Caco-2 (cell line): ENCODE data around the gene NBL1. TPM values are rescaled to one million over a fixed set of nuclear protein-coding genes. Genes with fewer than 3 reads are reported as not detected.
"Not testable (repeated sequence)": the region's sequence is repeated elsewhere in the genome, so short reads cannot be mapped to it uniquely, and the experiment has no call there.

Experiments used
- BruUV-seq: library from RNA; stranded (reverse); fragments of 400-500 nt; replicated peaks from 2 replicates; lab custom pipeline; 2021; lab: Mats Ljungman, UMichigan
- CTCF ChIA-PET: fragments of 300-600 bp; sonication (Branson Sonifier 250); formaldehyde crosslinking; loops from one replicate; lab custom pipeline; 2022; ENCODE audit warnings: antibody characterized with exemption; lab: Charles Lee
- POLR2A ChIA-PET: fragments of 300-600 bp; sonication (Branson Sonifier 250); formaldehyde crosslinking; loops from one replicate; lab custom pipeline; 2022; ENCODE audit warnings: antibody characterized with exemption; lab: Charles Lee
- DNase-seq, 2 experiments: peaks; one replicate each; pipeline versions ENCODE4 v3.0.0 to v3.0.0-alpha.2; 2020 to 2022
- H3K27me3 ChIP-seq: replicated peaks from 2 replicates; pipeline ENCODE4 v1.6.0; 2011; ENCODE audit warnings: low read length; ENCODE audit not compliant: control insufficient read depth, insufficient read depth
- H3K36me3 ChIP-seq: 2 replicates; pipeline ENCODE4 v1.5.1; 2011; ENCODE audit warnings: low read length; ENCODE audit not compliant: control insufficient read depth, insufficient read depth
- H3K4me1 ChIP-seq: fragments of 250-450 bp; sonication (Bioruptor Pico); 2 replicates; pipeline ENCODE4 v1.5.1; 2020; ENCODE audit warnings: mild to moderate bottlenecking
- H3K4me3 ChIP-seq: 2 replicates; pipeline ENCODE4 v1.5.1; 2011; ENCODE audit warnings: low read depth, mild to moderate bottlenecking, control low read depth, low read length
- H3K9me3 ChIP-seq: fragments of 250-450 bp; sonication (Bioruptor Pico); 2 replicates; pipeline ENCODE4 v1.5.1; 2020; ENCODE audit warnings: mild to moderate bottlenecking, moderate library complexity
- H3K27ac Mint-ChIP-seq: one replicate; pipeline ENCODE4 v1.8.0; 2022; ENCODE audit warnings: mixed read lengths; ENCODE audit not compliant: unreplicated experiment
- H3K27me3 Mint-ChIP-seq: one replicate; pipeline ENCODE4 v1.8.0; 2022; ENCODE audit warnings: mixed read lengths; ENCODE audit not compliant: insufficient read depth, unreplicated experiment
- H3K36me3 Mint-ChIP-seq: one replicate; pipeline ENCODE4 v1.8.0; 2022; ENCODE audit warnings: mild to moderate bottlenecking, mixed read lengths; ENCODE audit not compliant: insufficient read depth, unreplicated experiment
- H3K4me1 Mint-ChIP-seq: one replicate; pipeline ENCODE4 v1.8.0; 2022; ENCODE audit warnings: low read depth, mixed read lengths; ENCODE audit not compliant: unreplicated experiment
- H3K4me3 Mint-ChIP-seq: one replicate; pipeline ENCODE4 v1.8.0; 2022; ENCODE audit warnings: mild to moderate bottlenecking, moderate library complexity, mixed read lengths; ENCODE audit not compliant: unreplicated experiment
- H3K9me3 Mint-ChIP-seq: one replicate; pipeline ENCODE4 v1.8.0; 2022; ENCODE audit warnings: mixed read lengths; ENCODE audit not compliant: unreplicated experiment
- intact Hi-C: fragments of 100-400 bp; cut with micrococcal nuclease; formaldehyde crosslinking; loops from one replicate; pipeline ENCODE4 v1.10.0; 2022; ENCODE audit not compliant: unreplicated experiment
- total RNA-seq: library from RNA; stranded (reverse); gene quantifications from 2 replicates; pipeline ENCODE4 v1.2.3, GENCODE V29; 2022
- TF ChIP-seq, protein P1 (sequence below), 2 experiments: fragments of 200-600 bp in 1 of 2; IDR thresholded peaks; 1 replicate in 1 of 2; 2 replicates in 1 of 2; pipeline versions ENCODE4 v1.5.1 to v1.8.0; 2011 to 2022; ENCODE audit warnings: antibody characterized with exemption in 1 of 2, control low read depth in 1 of 2, inconsistent platforms in 1 of 2, low read depth in 1 of 2, low read length in 1 of 2, mild to moderate bottlenecking in 1 of 2, moderate library complexity in 1 of 2; ENCODE audit not compliant: insufficient read depth in 1 of 2, severe bottlenecking in 1 of 2, unreplicated experiment in 1 of 2

The NBL1 gene
- total RNA-seq, 1 experiment from 2014 or later, result 24.0 TPM

- Histone ChIP-seq H3K4me3 (no peak overlapping the region), H3K36me3 (no peaks in the 10 kb centered on the region), H3K27me3 (no peaks in the 10 kb centered on the region), H3K9me3 (no peaks in the 10 kb centered on the region), H3K4me1 (no peaks in the 10 kb centered on the region)
- ChIA-PET POLR2A (no interaction called here), CTCF (no interaction called here)
- TF ChIP-seq, protein P1, sequence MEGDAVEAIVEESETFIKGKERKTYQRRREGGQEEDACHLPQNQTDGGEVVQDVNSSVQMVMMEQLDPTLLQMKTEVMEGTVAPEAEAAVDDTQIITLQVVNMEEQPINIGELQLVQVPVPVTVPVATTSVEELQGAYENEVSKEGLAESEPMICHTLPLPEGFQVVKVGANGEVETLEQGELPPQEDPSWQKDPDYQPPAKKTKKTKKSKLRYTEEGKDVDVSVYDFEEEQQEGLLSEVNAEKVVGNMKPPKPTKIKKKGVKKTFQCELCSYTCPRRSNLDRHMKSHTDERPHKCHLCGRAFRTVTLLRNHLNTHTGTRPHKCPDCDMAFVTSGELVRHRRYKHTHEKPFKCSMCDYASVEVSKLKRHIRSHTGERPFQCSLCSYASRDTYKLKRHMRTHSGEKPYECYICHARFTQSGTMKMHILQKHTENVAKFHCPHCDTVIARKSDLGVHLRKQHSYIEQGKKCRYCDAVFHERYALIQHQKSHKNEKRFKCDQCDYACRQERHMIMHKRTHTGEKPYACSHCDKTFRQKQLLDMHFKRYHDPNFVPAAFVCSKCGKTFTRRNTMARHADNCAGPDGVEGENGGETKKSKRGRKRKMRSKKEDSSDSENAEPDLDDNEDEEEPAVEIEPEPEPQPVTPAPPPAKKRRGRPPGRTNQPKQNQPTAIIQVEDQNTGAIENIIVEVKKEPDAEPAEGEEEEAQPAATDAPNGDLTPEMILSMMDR (IDR thresholded peaks at IDR 0.05; ENCODE audit: insufficient read depth in 1 of 2, low read depth in 1 of 2, low read length in 1 of 2, severe bottlenecking in 1 of 2, unreplicated experiment in 1 of 2), result no peak
- no peak overlapping the region for H3K27ac Mint-ChIP-seq
- no TSS peak for BruUV-seq
- no peaks in the 10 kb centered on the region for H3K4me1 Mint-ChIP-seq
- H3K36me3 Mint-ChIP-seq, result peaks cover 15% of the 10 kb centered on the region
- H3K4me3 Mint-ChIP-seq, result no peak overlapping the region
- H3K27me3 Mint-ChIP-seq, result no peaks in the 10 kb centered on the region
- intact Hi-C loops, result no loop called here
- H3K9me3 Mint-ChIP-seq, result no peaks in the 10 kb centered on the region
- DNase-seq, result no peak
These were observed 11.9 kb upstream of the NBL1 start for GRCh38 chr1:19632211-19632610.

GRCh38 chr1:19633106-19633505, 11.0 kb upstream of the NBL1 start:
- no peaks in the 10 kb centered on the region for H3K36me3 ChIP-seq
- POLR2A ChIA-PET, result no interaction called here
- Mint-ChIP-seq H3K36me3 (peaks cover 11% of the 10 kb centered on the region), H3K9me3 (no peaks in the 10 kb centered on the region), H3K4me1 (no peaks in the 10 kb centered on the region), H3K27ac (no peak overlapping the region), H3K4me3 (no peak overlapping the region), H3K27me3 (no peaks in the 10 kb centered on the region)
- H3K4me3 ChIP-seq, result no peak overlapping the region
- no peaks in the 10 kb centered on the region for H3K9me3 ChIP-seq
- H3K27me3 ChIP-seq, result no peaks in the 10 kb centered on the region
- H3K4me1 ChIP-seq, result no peaks in the 10 kb centered on the region
- TF ChIP-seq, protein P1 (IDR thresholded peaks at IDR 0.05; ENCODE audit: insufficient read depth in 1 of 2, low read depth in 1 of 2, low read length in 1 of 2, severe bottlenecking in 1 of 2, unreplicated experiment in 1 of 2), result no peak
- no TSS peak for BruUV-seq
- intact Hi-C loops, result no loop called here
- CTCF ChIA-PET, result no interaction called here
- no peak for DNase-seq

GRCh38 chr1:19635064-19635463, 9.0 kb upstream of the NBL1 start:
- H3K4me1 ChIP-seq, H3K4me1 Mint-ChIP-seq, H3K4me3 ChIP-seq, H3K36me3 Mint-ChIP-seq, CTCF ChIA-PET, BruUV-seq, H3K27me3 ChIP-seq, H3K4me3 Mint-ChIP-seq, H3K27me3 Mint-ChIP-seq, H3K27ac Mint-ChIP-seq, H3K9me3 ChIP-seq, H3K9me3 Mint-ChIP-seq, DNase-seq, POLR2A ChIA-PET, intact Hi-C loops, H3K36me3 ChIP-seq: not testable (repeated sequence)

- TF ChIP-seq, protein P1 (IDR thresholded peaks at IDR 0.05; ENCODE audit: insufficient read depth in 1 of 2, low read depth in 1 of 2, low read length in 1 of 2, severe bottlenecking in 1 of 2, unreplicated experiment in 1 of 2), result no peak
- Mint-ChIP-seq H3K4me1 (no peaks in the 10 kb centered on the region), H3K4me3 (no peak overlapping the region), H3K9me3 (no peaks in the 10 kb centered on the region), H3K36me3 (peaks cover 6% of the 10 kb centered on the region), H3K27ac (no peak overlapping the region), H3K27me3 (no peaks in the 10 kb centered on the region)
- H3K4me3 ChIP-seq, result no peak overlapping the region
- intact Hi-C loops, result no loop called here
- H3K4me1 ChIP-seq, result peaks cover 10% of the 10 kb centered on the region
- POLR2A ChIA-PET, result no interaction called here
- DNase-seq, result no peak
- H3K9me3 ChIP-seq, result no peaks in the 10 kb centered on the region
- CTCF ChIA-PET, result no interaction called here
- no TSS peak for BruUV-seq
- no peaks in the 10 kb centered on the region for H3K27me3 ChIP-seq
- H3K36me3 ChIP-seq, result no peaks in the 10 kb centered on the region
These were observed 8.5 kb upstream of the NBL1 start for GRCh38 chr1:19635646-19636045.
